HepG2 (cell line): ENCODE results near the gene EFNA3. TPM values are rescaled to one million over a fixed set of nuclear protein-coding genes. Genes with fewer than 3 reads are reported as not detected.
A peak's percentile ranks its signal among the peaks of the same experiment; 100 is the strongest.

ENCODE experiments used
- AGO1 ChIP-seq: fragments of 200-400 bp; formaldehyde crosslinking; IDR thresholded peaks from 2 replicates; pipeline ENCODE4 v1.6.1; 2017; ENCODE audit warnings: mild to moderate bottlenecking, low read depth, low read length, moderate library complexity; ENCODE audit not compliant: poor library complexity, severe bottlenecking
- AGO2 ChIP-seq: fragments of 200-400 bp; formaldehyde crosslinking; optimal IDR thresholded peaks from 2 replicates; pipeline ENCODE3; 2017; ENCODE audit warnings: mild to moderate bottlenecking, low read depth, low read length, moderate library complexity
- DMAP1 ChIP-seq: IDR thresholded peaks from 2 replicates; pipeline ENCODE4 v1.6.1; 2016
- E2F5 ChIP-seq: sonication (generic); formaldehyde crosslinking; conservative IDR thresholded peaks from 2 replicates; pipeline ENCODE4 v1.4.0; 2020; ENCODE audit warnings: missing genetic modification reagents
- ERF ChIP-seq: IDR thresholded peaks from 2 replicates; pipeline ENCODE4 v1.6.1; 2018; ENCODE audit warnings: missing biosample characterization, missing genetic modification reagents
- FOXA3 ChIP-seq: IDR thresholded peaks from 2 replicates; pipeline ENCODE4 v1.6.1; 2016; ENCODE audit warnings: missing genetic modification reagents, missing compliant biosample characterization
- KDM1A ChIP-seq: IDR thresholded peaks from 2 replicates; pipeline ENCODE4 v1.6.1; 2016; ENCODE audit warnings: missing compliant biosample characterization
- KLF12 ChIP-seq: sonication (generic); formaldehyde crosslinking; IDR thresholded peaks from 2 replicates; pipeline ENCODE4 v1.4.0; 2020; ENCODE audit warnings: missing genetic modification reagents, borderline replicate concordance
- MED13 ChIP-seq: sonication (generic); formaldehyde crosslinking; IDR thresholded peaks from 2 replicates; pipeline ENCODE4 v1.5.0; 2020; ENCODE audit warnings: missing genetic modification reagents
- NFKB2 ChIP-seq: sonication (generic); formaldehyde crosslinking; IDR thresholded peaks from 2 replicates; pipeline ENCODE4 v1.4.0; 2020; ENCODE audit warnings: missing genetic modification reagents, borderline replicate concordance
- PCBP1 ChIP-seq: fragments of 200-400 bp; formaldehyde crosslinking; IDR thresholded peaks from 2 replicates; pipeline ENCODE4 v1.6.1; 2017; ENCODE audit warnings: mild to moderate bottlenecking, low read depth, low read length, borderline replicate concordance
- RFX3 ChIP-seq: IDR thresholded peaks from 2 replicates; pipeline ENCODE4 v1.6.1; 2016; ENCODE audit warnings: missing biosample characterization, missing genetic modification reagents
- RFXANK ChIP-seq: IDR thresholded peaks from 2 replicates; pipeline ENCODE4 v1.6.1; 2016
- TOPORS ChIP-seq: sonication (generic); formaldehyde crosslinking; IDR thresholded peaks from 2 replicates; pipeline ENCODE4 v1.8.0; 2023; ENCODE audit warnings: mild to moderate bottlenecking, missing genetic modification reagents
- XRCC5 ChIP-seq: fragments of 200-400 bp; formaldehyde crosslinking; optimal IDR thresholded peaks from 2 replicates; pipeline ENCODE3; 2017; ENCODE audit warnings: mild to moderate bottlenecking, low read length
- YY1 ChIP-seq: IDR thresholded peaks from 2 replicates; pipeline ENCODE4 v1.6.1; 2011; ENCODE audit warnings: low read length, low read depth, moderate library complexity, mild to moderate bottlenecking; ENCODE audit not compliant: insufficient read depth, insufficient replicate concordance
- ZBTB14 ChIP-seq: sonication (generic); formaldehyde crosslinking; IDR thresholded peaks from 2 replicates; pipeline ENCODE4 v1.4.0; 2020; ENCODE audit warnings: missing genetic modification reagents
- ZFX ChIP-seq: sonication (generic); formaldehyde crosslinking; IDR thresholded peaks from 2 replicates; pipeline ENCODE4 v1.4.0; 2020; ENCODE audit warnings: mild to moderate bottlenecking, low read depth, missing genetic modification reagents, moderate library complexity
- ZNF121 ChIP-seq: sonication (generic); formaldehyde crosslinking; IDR thresholded peaks from 2 replicates; pipeline ENCODE4 v1.5.0; 2020; ENCODE audit warnings: mild to moderate bottlenecking, missing genetic modification reagents
- ZNF33A ChIP-seq: sonication (generic); formaldehyde crosslinking; IDR thresholded peaks from 2 replicates; pipeline ENCODE4 v1.5.1; 2020; ENCODE audit warnings: missing genetic modification reagents, mild to moderate bottlenecking, moderate library complexity, borderline replicate concordance
- ZNF350 ChIP-seq: sonication (generic); formaldehyde crosslinking; IDR thresholded peaks from 2 replicates; pipeline ENCODE4 v1.4.0; 2020; ENCODE audit warnings: mild to moderate bottlenecking, low read depth, missing genetic modification reagents, borderline replicate concordance
- ZNF530 ChIP-seq: sonication (generic); formaldehyde crosslinking; IDR thresholded peaks from 2 replicates; pipeline ENCODE4 v1.5.0; 2020; ENCODE audit warnings: low read depth, mild to moderate bottlenecking, missing genetic modification reagents
- ZNF556 ChIP-seq: sonication (generic); formaldehyde crosslinking; IDR thresholded peaks from 2 replicates; pipeline ENCODE4 v1.4.0; 2020; ENCODE audit warnings: mild to moderate bottlenecking, missing genetic modification reagents, borderline replicate concordance
- polyA plus RNA-seq, 8 experiments: library from polyadenylated mRNA; depleted of rRNA in 3 of 8; stranded (reverse) in 7 of 8; unstranded in 1 of 8; fragments of >200 nt; fragmentation: Illumina TruSeq in 4 of 8; extraction: Trizol in 4 of 8; gene quantifications; 2 replicates each; pipeline versions ENCODE4 v1.2.1 to v1.2.3, GENCODE V29; 2011 to 2016; ENCODE audit warnings: low read depth in 4 of 8, missing spikeins in 1 of 8, mixed read lengths in 1 of 8; ENCODE audit not compliant: insufficient read depth in 1 of 8
- total RNA-seq, 5 experiments: library from RNA; depleted of rRNA; stranded (reverse); fragments of >200 nt; fragmentation: Illumina TruSeq; extraction: Trizol; gene quantifications; 2 replicates each; pipeline ENCODE4 v1.2.3, GENCODE V29; 2016; ENCODE audit warnings: low read depth in 1 of 5
- TF ChIP-seq, protein P1 (sequence below): sonication (generic); formaldehyde crosslinking; IDR thresholded peaks from 2 replicates; pipeline ENCODE4 v1.4.0; 2020; ENCODE audit warnings: missing genetic modification reagents
- TF ChIP-seq, protein P2 (sequence below): IDR thresholded peaks from 2 replicates; pipeline ENCODE4 v1.6.1; 2016; ENCODE audit warnings: low read depth, borderline replicate concordance
- TF ChIP-seq, protein P3 (sequence below): sonication (generic); IDR thresholded peaks from 2 replicates; pipeline ENCODE4 v1.6.1; 2016; ENCODE audit warnings: low read depth, borderline replicate concordance

EFNA3 gene
- total and polyA plus RNA-seq, 2 of the 13 experiments (the other 11 are each of a cell fraction or from before 2014, with no cell fraction given), result 1.0 to 5.7 TPM

GRCh38 chr1:155070721-155071569, 7.7 kb upstream of the EFNA3 start (continued):
- TF ChIP-seq ZBTB14 (peak; percentile 95), AGO1 (peak; percentile 79), DMAP1 (peak; percentile 41; the same call in 1 of the 2 replicates), E2F5 (0 out of 2 replicates have a peak, but pooled peaks have one; percentile 35), ERF (peak; percentile 55; the same call in 1 of the 2 replicates), TOPORS (no peak), ZNF530 (CRISPR knock-in tag) (no peak), AGO2 (peak; percentile 77), KLF12 (CRISPR knock-in tag) (0 out of 2 replicates have a peak, but pooled peaks have one; percentile 53), PCBP1 (no peak), RFXANK (no peak), YY1 (peak; percentile 27), ZNF556 (CRISPR knock-in tag) (0 out of 2 replicates have a peak, but pooled peaks have one; percentile 1), XRCC5 (peak; percentile 84), ZNF350 (0 out of 2 replicates have a peak, but pooled peaks have one; percentile 23), NFKB2 (CRISPR knock-in tag) (peak; percentile 42; the same call in 1 of the 2 replicates), ZNF33A (CRISPR knock-in tag) (0 out of 2 replicates have a peak, but pooled peaks have one; percentile 39), RFX3 (CRISPR knock-in tag) (peak; percentile 55), ZNF121 (CRISPR knock-in tag) (peak; percentile 60; the same call in 1 of the 2 replicates), FOXA3 (0 out of 2 replicates have a peak, but pooled peaks have one; percentile 15), MED13 (CRISPR knock-in tag) (no peak), KDM1A (no peak), ZFX (CRISPR knock-in tag) (peak; percentile 69; the same call in 1 of the 2 replicates)
- TF ChIP-seq, protein P1, sequence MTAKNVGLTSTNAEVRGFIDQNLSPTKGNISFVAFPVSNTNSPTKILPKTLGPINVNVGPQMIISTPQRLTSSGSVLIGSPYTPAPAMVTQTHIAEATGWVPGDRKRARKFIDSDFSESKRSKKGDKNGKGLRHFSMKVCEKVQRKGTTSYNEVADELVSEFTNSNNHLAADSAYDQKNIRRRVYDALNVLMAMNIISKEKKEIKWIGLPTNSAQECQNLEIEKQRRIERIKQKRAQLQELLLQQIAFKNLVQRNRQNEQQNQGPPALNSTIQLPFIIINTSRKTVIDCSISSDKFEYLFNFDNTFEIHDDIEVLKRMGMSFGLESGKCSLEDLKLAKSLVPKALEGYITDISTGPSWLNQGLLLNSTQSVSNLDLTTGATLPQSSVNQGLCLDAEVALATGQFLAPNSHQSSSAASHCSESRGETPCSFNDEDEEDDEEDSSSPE (CRISPR knock-in tag), result peak; percentile 46; the same call in 1 of the 2 replicates
- TF ChIP-seq, protein P2, sequence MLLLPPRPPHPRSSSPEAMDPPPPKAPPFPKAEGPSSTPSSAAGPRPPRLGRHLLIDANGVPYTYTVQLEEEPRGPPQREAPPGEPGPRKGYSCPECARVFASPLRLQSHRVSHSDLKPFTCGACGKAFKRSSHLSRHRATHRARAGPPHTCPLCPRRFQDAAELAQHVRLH (CRISPR knock-in tag), result peak; percentile 35; the same call in 1 of the 2 replicates
- TF ChIP-seq, protein P3, sequence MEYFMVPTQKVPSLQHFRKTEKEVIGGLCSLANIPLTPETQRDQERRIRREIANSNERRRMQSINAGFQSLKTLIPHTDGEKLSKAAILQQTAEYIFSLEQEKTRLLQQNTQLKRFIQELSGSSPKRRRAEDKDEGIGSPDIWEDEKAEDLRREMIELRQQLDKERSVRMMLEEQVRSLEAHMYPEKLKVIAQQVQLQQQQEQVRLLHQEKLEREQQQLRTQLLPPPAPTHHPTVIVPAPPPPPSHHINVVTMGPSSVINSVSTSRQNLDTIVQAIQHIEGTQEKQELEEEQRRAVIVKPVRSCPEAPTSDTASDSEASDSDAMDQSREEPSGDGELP, result no peak
